ENCODE data around the gene MYORG. TPM values are rescaled to one million over a fixed set of nuclear protein-coding genes. Genes with fewer than 3 reads are reported as not detected.

The MYORG gene
- total RNA-seq, result 6.3 TPM
- long read RNA-seq, full-length matches to known transcripts, result 7 of 20 reads
- long read RNA-seq, partial matches to known transcripts, result 0 of 20 reads
- long read RNA-seq, other reads (novel, unspliced or antisense), result 13 of 20 reads

DNA sequence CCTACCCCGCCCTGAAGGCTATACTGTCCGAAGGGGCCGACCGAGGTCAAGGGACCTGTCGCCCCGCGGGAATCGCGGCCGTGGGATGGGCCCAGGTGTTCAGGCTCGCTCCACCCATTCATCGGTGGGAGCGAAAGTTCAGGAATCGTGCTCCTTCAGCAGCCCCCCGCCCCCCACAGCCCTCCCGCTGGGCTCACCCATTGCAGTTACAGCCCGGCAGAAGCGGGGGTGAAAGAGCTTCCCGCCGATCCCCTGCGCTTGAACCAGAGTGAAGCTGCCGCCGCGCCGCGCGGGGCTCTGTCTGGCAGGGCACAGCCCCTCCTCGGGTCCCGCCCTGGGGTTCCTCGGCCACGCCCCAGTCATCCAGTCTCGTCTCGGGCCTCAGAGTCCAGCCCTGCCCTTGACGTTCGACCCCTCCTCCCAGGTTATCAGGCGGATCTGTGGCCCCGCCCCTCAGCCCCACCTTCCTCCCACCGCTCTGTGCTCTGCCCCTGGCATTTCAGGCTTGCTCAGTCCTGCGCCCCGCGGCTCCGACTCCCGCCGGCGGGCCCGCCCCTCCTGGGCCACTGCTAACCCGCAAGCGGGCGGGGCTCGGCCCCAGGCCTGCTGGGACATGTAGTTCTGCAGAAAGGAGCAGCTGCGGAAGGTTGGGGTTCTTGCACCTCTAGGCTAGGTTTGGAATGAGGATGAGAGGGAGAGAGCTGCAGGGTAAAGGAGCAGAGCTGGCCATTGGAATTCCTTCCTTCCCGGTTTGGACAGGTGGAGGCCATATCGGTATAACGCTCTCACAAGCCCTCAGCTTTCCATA lies at the start of gene MYORG:
Gene MYORG (minus strand): TSS at position 303 of the 808 bp plus-strand sequence. CDS start 3,955 bp downstream, outside the sequence.
- Histone ChIP-seq H3K4me3 (peak within 1 kb of the TSS; percentile 87), H3K36me3 (peaks cover 8% of the 10 kb centered on the region), H3K27me3 (ENCODE audit: low read depth) (peaks cover 6% of the 10 kb centered on the region), H3K27ac (replicated peaks) (peak within 1 kb of the TSS; percentile 78), H3K9me3 (replicated peaks) (no peaks in the 10 kb centered on the region), H3K4me1 (peaks cover 57% of the 10 kb centered on the region)
- intact Hi-C loops (cut with micrococcal nuclease), result no loop called here
- peak; percentile 93 for DNase-seq
- TF ChIP-seq, protein P1, sequence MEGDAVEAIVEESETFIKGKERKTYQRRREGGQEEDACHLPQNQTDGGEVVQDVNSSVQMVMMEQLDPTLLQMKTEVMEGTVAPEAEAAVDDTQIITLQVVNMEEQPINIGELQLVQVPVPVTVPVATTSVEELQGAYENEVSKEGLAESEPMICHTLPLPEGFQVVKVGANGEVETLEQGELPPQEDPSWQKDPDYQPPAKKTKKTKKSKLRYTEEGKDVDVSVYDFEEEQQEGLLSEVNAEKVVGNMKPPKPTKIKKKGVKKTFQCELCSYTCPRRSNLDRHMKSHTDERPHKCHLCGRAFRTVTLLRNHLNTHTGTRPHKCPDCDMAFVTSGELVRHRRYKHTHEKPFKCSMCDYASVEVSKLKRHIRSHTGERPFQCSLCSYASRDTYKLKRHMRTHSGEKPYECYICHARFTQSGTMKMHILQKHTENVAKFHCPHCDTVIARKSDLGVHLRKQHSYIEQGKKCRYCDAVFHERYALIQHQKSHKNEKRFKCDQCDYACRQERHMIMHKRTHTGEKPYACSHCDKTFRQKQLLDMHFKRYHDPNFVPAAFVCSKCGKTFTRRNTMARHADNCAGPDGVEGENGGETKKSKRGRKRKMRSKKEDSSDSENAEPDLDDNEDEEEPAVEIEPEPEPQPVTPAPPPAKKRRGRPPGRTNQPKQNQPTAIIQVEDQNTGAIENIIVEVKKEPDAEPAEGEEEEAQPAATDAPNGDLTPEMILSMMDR (IDR thresholded peaks at IDR 0.05; ENCODE audit: borderline replicate concordance), result no peak

DNA sequence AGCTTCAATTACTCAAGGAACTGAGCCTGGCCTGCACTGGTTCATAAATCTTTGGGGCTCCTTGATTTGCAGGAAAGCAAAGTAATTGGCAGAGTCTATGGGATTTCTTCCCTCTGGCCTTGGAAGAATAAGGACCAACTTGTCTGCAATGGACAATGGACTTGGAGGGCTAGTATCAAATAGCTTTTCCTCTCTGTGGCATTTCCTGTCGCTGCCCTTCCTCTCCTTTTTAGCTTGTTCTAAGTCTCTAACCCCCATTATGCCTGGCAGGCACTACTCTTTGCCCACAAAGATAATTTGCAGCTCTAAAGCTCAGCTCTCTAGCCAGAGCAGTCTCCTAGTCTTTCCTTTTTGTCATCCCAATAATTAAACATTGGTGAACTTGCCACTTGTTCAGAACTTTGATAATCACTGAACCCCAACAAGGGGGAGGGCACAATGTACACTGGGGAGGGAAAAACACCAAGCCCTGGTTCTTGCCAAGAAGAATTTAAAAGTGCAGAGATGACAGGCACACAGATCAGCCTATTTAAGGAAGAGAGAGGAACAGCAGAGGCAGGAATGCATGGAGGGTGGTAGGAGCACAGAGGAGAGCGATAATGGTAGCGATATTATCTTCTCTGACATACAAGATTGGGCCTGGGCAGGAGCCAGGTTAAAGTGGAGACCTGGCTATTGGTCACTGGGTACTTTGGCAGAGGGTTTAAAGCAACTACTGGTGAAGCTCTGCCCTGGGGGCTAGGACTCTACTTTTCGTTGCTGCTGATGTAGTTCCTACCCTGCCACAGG lies 43.2 kb upstream of the MYORG start:
- intact Hi-C loops (cut with micrococcal nuclease), result no loop called here
- H3K4me1 ChIP-seq, result peaks cover 22% of the 10 kb centered on the region
- no peaks in the 10 kb centered on the region for H3K27me3 ChIP-seq (ENCODE audit: low read depth)
- no peaks in the 10 kb centered on the region for H3K9me3 ChIP-seq (replicated peaks)
- no peaks in the 10 kb centered on the region for H3K36me3 ChIP-seq
- no peak overlapping the region for H3K27ac ChIP-seq (replicated peaks)
- no peak for DNase-seq
- no peak overlapping the region for H3K4me3 ChIP-seq
- TF ChIP-seq, protein P1 (IDR thresholded peaks at IDR 0.05; ENCODE audit: borderline replicate concordance), result no peak

DNA sequence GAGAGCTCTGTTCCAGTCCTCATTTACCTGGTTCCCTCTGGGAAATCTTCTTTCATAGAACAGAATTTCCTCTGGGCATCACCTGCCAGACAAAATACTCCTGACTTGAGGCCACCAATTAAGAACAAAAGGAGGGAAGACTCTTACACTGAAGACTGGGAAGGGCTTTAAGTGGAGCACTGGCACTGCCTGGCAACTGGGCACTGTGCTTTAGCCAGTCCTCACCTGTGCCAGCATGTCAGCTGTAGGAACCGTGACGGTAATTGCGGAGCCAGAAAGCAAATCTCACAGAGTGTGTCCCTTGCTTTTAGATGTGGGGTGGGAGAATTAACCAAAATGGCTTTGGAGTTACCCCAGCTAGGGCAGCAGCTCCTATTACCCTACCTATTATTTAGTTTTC lies 41.0 kb upstream of the MYORG start:
- TF ChIP-seq, protein P1 (IDR thresholded peaks at IDR 0.05; ENCODE audit: borderline replicate concordance), result no peak
- H3K27ac ChIP-seq (replicated peaks), result no peak overlapping the region

DNA sequence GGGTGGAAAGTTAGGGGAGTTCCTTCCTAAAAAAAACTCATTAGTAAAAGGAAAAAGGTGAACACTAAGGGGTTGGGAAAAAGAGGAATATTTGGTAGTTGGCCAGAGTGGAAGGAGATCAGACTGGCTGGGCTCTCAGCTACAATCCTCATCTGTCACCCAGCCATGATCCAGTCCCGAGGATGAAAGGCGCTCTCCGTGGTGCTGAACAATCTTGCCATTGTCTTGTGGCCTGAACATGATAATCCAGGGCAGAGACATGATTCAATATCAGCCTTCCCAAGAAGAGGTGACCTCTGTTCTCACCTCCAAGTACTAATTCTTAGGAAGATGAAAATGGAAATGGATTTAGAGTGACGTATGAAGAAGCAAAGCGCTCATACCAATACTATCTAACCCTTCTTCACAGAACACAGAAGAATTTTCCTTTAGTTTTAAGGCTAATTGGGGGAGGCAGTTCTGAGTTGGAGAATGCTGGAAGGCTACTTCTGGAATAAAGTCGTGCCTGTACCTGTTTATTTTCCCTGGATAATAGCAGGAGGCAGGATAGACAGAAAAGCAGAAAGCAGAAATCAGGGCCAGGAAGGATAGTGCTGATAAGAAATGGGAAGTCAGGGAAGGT lies 36.6 kb upstream of the MYORG start:
- Histone ChIP-seq H3K27me3 (ENCODE audit: low read depth) (no peaks in the 10 kb centered on the region), H3K27ac (replicated peaks) (no peak overlapping the region), H3K4me1 (no peaks in the 10 kb centered on the region), H3K36me3 (no peaks in the 10 kb centered on the region), H3K9me3 (replicated peaks) (no peaks in the 10 kb centered on the region), H3K4me3 (no peak overlapping the region)
- no peak for DNase-seq
- intact Hi-C loops (cut with micrococcal nuclease), result no loop called here
- TF ChIP-seq, protein P1 (IDR thresholded peaks at IDR 0.05; ENCODE audit: borderline replicate concordance), result no peak

More for the DNA sequence above, 41.0 kb upstream of the MYORG start:
- no peaks in the 10 kb centered on the region for H3K36me3 ChIP-seq
- no peak overlapping the region for H3K4me3 ChIP-seq
- no peaks in the 10 kb centered on the region for H3K9me3 ChIP-seq (replicated peaks)
- intact Hi-C loops (cut with micrococcal nuclease), result no loop called here
- no peaks in the 10 kb centered on the region for H3K27me3 ChIP-seq (ENCODE audit: low read depth)
- peaks cover 22% of the 10 kb centered on the region for H3K4me1 ChIP-seq
- no peak for DNase-seq

DNA sequence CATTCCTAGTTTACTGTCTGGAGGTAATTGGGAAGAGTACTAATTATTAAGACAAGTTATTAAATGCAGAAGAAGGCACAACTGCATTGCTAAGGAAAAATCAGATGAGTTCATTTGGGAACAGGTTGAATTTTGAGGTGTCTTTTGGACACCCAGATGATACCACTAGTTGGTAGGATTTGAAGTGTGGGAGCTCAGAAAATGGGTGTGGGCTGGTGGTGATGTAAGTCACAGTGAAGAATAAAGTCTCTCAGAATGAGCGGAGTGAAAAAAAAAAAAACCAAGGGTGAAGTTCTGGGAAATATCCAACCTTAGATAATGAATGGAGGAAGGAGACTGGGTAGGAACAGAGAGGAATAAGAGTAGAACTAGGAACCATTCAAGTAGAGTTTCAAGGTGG lies 35.6 kb upstream of the MYORG start:
- Histone ChIP-seq H3K27ac (replicated peaks) (no peak overlapping the region), H3K36me3 (no peaks in the 10 kb centered on the region), H3K27me3 (ENCODE audit: low read depth) (no peaks in the 10 kb centered on the region), H3K4me1 (no peaks in the 10 kb centered on the region), H3K4me3 (no peak overlapping the region), H3K9me3 (replicated peaks) (no peaks in the 10 kb centered on the region)
- TF ChIP-seq, protein P1 (IDR thresholded peaks at IDR 0.05; ENCODE audit: borderline replicate concordance), result no peak
- intact Hi-C loops (cut with micrococcal nuclease), result no loop called here
- no peak for DNase-seq
